NAMALWA (cell line): Measurements from ENCODE around the gene NEK1.

Experiments used
- DNase-seq: peaks from one replicate; pipeline ENCODE4 v3.0.0-alpha.2; 2015; ENCODE audit warnings: low spot score

The NEK1 gene, protein sequence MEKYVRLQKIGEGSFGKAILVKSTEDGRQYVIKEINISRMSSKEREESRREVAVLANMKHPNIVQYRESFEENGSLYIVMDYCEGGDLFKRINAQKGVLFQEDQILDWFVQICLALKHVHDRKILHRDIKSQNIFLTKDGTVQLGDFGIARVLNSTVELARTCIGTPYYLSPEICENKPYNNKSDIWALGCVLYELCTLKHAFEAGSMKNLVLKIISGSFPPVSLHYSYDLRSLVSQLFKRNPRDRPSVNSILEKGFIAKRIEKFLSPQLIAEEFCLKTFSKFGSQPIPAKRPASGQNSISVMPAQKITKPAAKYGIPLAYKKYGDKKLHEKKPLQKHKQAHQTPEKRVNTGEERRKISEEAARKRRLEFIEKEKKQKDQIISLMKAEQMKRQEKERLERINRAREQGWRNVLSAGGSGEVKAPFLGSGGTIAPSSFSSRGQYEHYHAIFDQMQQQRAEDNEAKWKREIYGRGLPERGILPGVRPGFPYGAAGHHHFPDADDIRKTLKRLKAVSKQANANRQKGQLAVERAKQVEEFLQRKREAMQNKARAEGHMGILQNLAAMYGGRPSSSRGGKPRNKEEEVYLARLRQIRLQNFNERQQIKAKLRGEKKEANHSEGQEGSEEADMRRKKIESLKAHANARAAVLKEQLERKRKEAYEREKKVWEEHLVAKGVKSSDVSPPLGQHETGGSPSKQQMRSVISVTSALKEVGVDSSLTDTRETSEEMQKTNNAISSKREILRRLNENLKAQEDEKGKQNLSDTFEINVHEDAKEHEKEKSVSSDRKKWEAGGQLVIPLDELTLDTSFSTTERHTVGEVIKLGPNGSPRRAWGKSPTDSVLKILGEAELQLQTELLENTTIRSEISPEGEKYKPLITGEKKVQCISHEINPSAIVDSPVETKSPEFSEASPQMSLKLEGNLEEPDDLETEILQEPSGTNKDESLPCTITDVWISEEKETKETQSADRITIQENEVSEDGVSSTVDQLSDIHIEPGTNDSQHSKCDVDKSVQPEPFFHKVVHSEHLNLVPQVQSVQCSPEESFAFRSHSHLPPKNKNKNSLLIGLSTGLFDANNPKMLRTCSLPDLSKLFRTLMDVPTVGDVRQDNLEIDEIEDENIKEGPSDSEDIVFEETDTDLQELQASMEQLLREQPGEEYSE (N-terminal part only)

DNA sequence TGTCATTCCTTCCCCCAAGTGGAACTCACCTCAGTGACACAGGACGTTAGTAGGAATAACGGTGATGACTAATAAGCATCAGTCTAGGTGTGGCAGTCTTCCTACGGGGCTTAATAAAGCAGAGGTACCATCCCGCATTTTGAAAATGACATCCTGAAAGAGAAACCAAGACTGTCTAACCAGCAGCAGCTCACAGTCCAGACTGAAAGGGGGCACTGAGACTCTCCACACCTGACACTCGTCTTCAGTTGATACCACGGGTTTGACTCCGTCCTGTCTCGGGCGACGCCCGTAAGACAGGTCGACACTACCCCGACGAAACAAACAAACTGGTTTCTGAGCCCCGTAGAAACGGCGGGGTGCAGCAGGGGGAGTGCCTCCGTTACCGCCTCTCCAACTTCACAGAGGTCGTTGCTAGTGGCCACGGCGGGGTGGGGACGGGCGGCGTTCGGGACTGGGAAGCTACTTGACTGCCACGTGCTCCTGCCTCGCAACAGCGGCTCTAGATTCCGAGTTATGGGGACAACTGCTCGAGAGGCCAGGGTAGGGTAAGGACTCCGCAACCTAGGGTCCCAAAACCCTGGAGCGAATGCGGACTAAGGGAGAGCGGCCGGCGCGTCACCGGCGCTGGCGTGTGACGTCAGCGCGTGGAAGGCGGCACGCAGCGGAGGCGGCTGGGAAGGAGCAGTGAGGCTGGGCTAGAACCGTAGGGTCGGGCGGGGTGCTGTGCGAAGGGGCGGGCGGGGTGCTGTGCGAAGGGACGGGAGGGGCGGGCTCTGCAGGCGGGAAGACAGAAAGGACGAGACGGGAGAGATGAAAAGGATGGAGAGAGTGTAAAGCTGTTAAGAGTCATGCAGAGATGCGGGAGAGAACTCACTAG is at the start of gene NEK1:
Gene NEK1 (minus strand): TSS at position 593 of the 880 bp plus-strand sequence. CDS start 9,953 bp downstream, outside the sequence.
- DNase-seq = peak; percentile 90

DNA sequence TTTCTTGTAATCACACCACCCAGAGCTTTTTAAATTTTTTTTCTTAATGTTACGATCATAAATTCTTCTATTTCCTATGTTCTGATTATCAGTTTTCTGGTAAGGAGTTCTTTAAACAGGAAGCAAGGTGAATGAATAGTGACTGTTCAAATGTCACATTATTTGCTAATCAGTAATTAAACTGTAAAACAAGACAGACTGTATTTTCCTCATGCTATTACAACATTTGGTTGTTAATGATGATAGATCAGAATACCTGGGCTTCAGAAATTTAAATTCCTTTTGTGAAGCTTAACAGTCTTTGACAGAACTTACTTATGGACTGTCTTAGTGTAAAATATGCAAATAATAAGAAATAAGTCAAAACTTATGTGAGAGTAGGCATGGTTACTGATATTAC is 49.4 kb upstream of the NEK1 start:
- DNase-seq = no peak

DNA sequence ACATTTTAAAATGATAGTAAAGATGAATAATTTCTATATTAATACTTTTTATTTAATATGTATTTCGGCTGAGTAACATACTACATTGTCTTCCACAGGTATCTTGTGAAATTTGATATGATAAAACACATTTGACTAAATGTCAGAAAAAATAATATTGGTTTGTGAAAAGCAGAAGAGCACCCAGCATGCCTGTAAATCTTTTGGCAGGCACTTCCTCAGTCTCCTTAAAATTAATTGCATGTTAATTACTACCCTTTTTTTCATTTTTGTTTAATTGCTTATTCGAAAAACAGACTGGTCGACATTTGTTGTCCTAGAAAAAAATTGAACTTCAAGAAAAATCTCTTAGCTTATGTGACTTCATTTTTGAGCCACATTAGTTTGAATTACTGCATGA is 48.5 kb upstream of the NEK1 start:
- peak; percentile 25 for DNase-seq

DNA sequence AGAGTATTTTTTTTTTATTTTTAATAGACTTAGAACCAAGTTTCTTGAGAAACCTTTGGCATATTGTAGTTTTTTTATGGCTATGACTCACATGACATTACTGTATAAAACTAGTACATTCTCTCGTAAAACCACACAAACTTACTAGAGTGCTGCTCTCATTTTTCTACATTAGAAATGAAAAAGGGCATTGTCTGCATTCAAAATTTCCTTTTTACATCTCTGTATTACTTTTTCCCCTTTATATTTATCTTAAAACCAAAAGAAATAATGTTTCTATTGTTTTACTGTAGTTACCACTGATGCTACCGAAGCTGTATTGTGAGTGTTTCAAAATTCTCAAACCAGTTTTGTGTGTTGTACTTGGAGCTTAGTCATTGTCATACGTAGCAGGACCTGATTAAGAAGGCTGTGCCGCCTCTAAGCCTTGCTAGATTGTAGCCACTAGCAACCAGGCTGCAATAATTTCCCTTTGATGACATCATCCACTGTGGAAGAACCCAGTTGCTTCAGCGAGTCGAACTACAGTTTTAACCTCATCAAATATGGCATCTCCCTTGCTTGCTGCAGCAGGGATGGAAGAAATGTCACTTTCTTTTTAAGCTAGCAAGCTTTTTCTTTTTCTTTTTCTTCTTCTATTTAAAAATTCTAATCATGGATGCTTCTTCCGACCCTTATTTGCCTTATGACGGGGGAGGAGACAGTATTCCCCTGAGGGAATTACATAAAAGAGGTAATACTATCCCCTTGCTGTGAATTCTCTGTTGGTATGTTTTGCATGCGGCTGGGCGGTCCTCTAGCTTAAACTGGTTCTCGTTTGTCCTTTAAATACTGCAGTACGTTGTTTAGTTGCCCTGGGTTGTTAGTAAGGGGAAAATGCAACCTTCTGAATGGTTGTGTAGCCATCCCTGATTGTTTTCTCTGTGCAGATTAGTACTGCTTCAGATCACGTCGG is 47.6 kb upstream of the NEK1 start:
- DNase-seq = peak; percentile 98

DNA sequence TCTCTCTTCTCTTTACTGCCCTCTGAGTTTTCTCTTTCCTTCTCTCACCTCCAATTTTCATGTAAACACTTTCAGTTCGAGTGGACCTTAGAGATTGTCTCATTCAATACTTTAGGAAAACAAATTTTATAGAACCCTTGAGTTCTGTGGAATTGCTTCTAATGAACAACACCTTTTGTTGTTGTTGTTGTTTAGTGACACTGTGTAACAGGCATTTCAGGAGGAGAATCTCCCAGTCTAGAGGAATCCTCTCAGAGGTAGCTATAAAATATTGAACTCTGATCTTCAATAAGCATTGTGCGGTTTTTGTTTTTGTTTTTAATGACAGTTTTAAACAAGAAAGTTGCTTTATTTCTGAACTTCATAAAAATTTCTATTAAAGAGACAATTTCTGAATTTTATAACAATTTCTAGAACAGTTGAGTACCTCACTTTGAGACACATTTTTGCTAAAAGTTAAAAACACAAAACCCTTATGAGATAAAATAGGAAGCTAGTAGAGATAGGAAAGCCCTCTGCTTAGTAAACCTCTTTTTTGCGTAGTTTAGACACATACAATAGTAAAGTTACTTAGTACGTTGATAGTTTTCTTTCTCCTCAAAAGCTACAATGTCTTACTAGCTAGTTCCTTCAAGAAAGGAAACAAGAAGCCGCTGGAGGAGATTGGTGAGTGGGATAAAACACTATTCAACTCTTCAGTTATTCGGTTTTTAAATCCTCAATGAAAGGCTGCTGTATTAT is 46.8 kb upstream of the NEK1 start:
- peak; percentile 56 for DNase-seq

DNA sequence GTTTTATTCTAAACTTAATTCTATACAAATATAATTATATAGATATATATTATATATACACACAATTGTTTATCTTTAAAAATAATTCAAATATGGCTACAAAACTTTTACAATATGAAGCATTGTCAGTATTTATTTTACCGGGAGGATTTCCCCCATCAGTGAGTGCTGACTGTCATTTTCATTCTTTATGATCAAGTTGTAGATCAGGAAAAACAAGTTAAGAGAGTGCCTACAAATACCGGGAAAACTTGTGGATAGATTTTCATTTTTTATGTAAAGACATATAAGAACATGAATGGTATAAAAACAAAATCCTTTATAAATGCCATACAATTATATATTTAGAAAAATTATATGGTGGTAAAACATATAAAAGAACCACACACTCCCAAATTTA is 45.8 kb upstream of the NEK1 start:
- DNase-seq = no peak

DNA sequence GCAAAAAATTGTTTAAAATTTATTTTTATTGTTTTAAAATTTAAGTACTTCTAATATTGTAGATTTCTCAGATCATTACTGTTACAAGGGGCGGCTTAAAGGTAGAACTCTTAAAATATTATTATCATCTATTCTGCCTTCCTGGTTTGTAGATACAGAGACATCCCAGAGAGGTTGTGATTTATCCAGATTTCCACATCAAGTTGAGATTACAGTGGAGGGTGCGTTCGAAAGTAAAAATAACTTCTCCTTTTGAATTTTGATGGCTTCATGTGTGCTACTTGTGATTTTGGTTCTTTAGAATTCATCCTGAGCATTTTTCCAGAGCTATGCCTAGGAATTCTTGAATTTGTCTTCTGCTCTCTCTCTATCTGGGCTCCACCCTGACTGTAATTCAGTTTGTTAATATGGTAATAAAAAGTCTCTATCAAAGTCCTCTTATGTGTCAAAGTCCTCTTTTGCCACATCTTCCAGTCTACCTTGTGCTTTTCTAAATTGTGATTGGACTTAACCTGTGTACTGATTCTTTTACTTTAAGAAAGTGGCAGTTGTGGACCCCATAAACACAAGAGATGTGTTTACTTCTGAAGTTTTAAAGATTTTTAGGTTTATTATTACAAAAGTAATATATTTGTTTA is 45.2 kb upstream of the NEK1 start:
- no peak for DNase-seq

DNA sequence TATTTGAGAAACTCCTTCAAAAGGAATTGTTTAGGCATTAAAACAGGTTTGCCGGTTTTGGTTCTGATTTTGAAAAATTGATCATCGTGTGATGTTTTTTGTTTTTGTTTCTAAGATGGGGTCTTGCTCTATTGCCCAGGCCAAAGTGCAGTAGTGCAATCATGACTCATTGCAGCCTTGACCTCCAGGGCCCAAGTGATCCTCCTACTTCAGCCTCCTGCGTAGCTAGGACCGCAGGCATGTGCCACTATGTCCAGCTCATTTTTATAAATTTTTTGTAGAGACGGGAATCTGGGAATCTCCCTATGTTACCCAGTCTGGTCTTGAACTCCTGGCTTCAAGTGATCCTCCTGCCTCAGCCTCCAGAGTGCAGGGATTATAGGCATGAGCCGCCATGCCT is 43.0 kb upstream of the NEK1 start:
- no peak for DNase-seq

DNA sequence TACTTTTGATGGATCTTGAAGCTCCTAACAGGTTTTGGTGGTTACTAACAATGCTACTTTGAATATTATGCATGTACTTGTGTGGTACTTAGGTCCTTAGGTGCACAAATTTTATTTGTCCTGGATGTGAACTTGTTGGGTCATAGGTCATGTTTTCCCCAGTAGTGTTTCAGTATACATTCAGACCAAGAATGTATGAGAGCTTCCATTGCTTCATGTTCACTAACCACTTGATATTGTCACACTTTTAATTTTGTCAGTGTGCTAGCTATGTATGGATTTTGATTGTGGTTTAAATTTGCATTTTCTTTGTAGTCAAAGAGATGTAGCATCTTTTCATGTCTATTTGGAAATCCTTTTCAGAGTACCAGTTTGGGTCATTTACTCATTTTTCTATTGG is 40.2 kb upstream of the NEK1 start:
- DNase-seq = no peak

DNA sequence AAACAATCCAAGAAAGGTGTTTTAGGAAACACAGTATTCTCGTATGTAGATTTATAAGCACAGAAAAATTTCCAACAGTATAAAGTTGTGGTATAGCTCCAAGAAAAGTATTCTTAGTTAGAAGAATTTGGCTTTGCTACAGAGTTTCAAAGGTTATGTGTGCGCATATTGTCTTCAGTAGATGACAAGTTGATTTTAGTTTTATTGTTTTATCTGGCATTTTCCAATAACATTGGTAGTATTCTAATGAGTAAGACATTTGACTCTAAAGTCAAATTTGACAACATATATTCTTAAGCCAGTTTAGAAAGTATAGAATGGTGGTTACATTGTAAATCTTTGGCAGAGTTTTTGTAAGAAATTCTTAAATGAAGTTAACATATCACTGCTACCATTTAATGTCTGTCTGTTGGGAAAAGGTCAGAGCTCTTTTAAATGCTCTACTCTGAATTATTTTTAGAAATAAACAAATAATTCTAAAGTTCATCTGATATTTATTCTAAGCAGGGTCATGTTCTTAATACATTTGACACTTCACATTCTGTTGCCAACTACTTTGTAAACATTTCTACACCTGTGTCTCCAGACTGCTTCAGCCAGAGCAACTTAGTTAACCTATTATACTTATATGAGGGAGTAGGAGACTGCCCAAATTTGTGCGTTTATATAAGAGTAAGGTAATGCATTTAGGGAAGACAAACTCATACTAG is 38.0 kb upstream of the NEK1 start:
- DNase-seq = no peak

DNA sequence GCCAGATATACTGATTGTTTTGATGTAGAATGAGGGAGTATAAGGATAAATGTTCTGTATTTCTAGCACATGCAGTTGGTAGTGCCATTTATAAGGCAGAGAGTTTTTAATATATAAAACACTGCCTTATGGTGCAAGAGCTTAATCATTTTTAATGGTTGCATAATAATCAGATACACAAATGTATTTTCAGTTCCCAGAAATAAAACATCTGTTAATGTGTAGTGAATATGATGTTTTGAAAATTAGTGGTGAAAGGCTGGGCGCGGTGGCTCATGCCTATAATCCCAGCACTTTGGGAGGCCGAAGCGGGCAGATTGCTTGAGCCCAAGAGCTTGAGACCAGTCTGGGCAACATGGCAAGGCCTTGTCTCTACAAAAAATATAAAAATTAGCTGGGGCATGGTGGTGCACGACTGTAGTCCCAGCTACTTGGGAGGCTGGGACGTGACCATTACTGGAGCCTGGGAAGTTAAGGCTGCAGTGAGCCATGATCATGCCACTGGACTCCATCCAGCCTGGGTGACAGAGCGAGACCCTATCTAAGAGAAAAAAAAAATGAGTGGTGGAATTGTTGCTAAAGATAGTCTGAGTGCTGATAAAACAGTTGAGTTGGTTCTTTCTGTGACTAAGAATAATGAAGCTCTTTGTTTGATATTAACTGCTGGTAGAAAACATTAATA is 37.3 kb upstream of the NEK1 start:
- no peak for DNase-seq

DNA sequence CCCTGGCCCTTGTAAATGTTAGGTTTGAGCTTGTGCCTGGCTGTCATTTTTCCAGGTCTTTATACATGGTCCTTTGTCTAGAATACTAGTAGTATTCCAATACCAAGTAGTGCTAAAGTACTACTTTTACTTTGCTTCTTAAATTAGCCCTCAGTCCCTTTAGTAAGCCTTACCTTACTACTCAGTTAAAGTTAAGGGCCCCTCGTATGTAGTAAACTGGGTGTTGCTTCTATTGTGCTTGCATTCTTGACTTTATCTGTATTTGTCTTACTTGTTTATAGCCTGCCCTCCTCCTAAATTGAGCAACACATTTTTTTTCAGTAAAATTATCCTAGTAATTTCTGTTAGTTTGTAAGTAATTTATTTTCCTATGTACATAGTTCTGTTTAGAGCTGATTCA is 33.2 kb upstream of the NEK1 start:
- no peak for DNase-seq

DNA sequence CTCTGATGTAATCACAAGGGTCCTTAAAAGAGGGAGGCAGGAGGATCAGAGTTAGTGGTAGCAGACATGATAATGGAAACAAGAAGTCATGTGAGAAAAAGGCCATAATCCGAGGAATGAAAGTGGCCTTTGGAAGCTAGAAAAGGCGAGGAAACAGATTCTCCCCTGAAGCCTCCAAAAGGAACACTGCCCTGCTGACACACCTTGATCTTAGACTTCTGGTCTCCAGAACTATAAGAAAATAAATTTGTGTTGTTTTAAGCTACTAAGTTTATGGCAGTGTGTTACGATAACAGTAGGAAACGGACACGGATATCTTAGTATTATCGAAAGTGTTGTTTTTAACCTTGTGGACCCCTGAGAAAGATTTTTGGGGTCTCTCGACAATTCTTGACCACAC is 32.4 kb upstream of the NEK1 start:
- DNase-seq = no peak

DNA sequence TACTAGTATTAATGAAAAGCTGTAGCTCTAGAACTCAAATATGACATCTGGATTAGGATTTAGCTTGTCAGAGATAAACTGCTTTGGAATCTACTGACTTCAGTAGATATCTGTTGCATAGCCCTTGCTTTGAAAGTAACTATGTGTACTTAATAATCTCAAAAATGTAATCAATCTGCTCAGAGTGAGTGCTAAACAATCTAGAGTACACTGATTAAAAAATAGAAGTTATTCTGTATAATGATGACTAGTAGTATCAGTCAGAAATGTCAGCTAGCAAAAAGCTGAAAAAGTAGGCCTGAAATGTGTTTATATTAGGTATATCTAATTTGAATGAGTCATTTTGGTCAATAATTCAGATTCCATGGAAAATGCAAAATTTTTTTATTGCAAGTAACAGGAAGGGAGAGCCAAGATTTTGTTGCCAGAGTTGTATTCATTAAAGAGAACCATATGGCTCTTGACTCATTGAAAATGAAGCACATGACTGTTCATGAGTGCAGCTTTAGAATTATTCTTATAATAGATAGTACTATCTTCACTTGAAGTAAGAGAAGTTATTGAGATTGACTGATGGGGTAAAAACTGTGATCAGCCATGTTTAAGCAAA is 28.0 kb upstream of the NEK1 start:
- no peak for DNase-seq

DNA sequence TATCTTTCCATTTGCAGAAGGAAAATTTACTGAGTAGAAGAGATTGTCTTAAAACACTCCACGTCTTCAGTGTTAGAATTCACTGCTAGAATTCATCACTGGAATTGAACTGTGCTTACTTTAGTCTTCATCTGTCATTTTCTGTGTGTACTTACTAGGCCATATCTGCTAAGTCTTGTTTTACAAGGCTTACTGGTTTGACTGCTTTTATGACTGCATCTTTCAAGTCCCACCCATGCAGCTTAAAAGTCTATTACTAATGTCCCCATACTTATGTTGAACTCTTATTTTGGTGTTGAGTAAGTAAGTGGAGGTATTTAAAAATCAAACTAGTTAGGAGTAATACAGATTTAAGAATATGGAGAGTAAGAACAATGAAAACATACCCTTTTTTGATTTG is 22.6 kb upstream of the NEK1 start:
- DNase-seq = no peak

DNA sequence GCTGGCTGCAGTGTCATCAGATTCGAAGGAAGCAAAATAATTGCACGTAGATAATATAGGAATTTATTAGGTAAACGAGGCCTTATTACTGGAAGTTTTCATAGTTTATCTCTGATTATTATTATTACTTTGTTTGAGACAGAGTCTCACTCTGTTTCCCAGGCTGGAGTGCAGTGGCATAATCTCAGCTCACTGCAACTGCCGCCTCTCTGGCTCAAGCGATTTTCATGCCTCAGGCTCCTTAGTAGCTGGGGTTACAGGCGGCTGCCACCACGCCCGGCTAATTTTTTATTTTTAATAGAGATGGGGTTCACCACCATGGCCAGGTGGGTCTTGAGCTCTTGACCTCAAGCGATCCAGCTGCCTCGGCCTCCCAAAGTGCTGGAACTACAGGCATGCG is 20.5 kb upstream of the NEK1 start:
- no peak for DNase-seq

DNA sequence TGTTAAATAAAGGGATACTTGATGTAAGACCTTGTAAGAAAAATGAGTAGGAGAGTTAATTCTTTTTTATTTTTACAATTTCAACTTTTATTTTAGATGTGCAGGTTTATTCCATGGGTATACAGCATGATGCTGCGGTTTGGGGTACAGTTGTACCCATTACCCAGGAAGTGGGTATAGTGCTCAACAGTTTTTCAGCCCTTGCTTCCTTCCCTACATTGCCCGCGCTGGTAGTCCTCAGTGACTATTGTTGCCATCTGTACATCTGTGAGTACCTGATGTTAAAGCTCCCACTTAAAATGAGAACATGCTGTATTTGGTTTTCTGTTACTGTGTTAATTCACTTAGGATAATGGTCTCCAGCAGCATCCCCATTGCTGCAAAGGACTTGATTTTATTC is 17.7 kb upstream of the NEK1 start:
- no peak for DNase-seq

DNA sequence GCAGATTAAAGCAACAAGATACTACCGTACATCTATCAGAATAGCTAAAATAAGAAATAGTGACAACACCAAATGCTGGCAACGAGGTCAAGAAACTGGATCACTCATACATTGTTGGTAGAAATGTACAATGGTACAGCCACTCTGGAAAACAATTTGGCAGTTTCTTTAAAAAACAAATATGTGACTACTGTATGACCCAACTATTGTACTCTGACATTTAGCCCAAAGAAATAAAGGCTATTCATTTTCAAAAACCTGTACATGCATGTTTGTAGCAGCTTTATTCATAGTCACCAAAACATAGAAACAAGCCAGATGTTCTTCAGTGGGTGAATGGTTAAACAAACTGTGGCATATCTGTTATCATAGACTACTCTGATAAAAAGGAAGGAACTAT is 16.2 kb upstream of the NEK1 start:
- DNase-seq = no peak
